IMR-90 (cell line): ENCODE data around the gene KRT83. TPM values are rescaled to one million over a fixed set of nuclear protein-coding genes. Genes with fewer than 3 reads are reported as not detected.

ENCODE experiments used
- ATAC-seq: fragments of 200-7000 bp; cut with Tn5 transposase; 2 replicates; pipeline ENCODE4 v1.9.1; 2020; ENCODE audit warnings: low read depth, mild to moderate bottlenecking, moderate library complexity
- BruUV-seq: library from RNA; stranded (reverse); fragments of 400-500 nt; replicated peaks from 2 replicates; lab custom pipeline; 2021; lab: Mats Ljungman, UMichigan
- CTCF ChIA-PET: fragments of 300-600 bp; formaldehyde crosslinking; extraction: SDS; loops from one replicate; lab custom pipeline; 2021; ENCODE audit warnings: antibody characterized with exemption; lab: Yijun Ruan, JAX
- POLR2A ChIA-PET: fragments of 300-600 bp; sonication (Branson Sonifier 250); formaldehyde crosslinking; loops from one replicate; lab custom pipeline; 2022; ENCODE audit warnings: antibody characterized with exemption; ENCODE audit not compliant: unreplicated experiment; lab: Charles Lee
- DNase-seq: peaks from one replicate; pipeline ENCODE4 v3.0.0; 2013
- H2AFZ ChIP-seq: replicated peaks from 2 replicates; pipeline ENCODE3; 2013; ENCODE audit warnings: low read length, mild to moderate bottlenecking; ENCODE audit not compliant: poor library complexity
- H2AK5ac ChIP-seq: 2 replicates; pipeline ENCODE4 v1.6.1; 2013; ENCODE audit warnings: low read depth, low read length, inconsistent platforms
- H2AK9ac ChIP-seq: replicated peaks from 2 replicates; pipeline ENCODE3; 2013; ENCODE audit warnings: mild to moderate bottlenecking, low read depth, low read length, moderate library complexity; ENCODE audit not compliant: poor library complexity
- H2BK120ac ChIP-seq: 2 replicates; pipeline ENCODE4 v1.6.1; 2013; ENCODE audit warnings: low read depth, low read length, inconsistent platforms
- H2BK15ac ChIP-seq: 3 replicates; pipeline ENCODE4 v1.6.1; 2013; ENCODE audit warnings: low read depth, low read length, inconsistent platforms
- H2BK20ac ChIP-seq: 2 replicates; pipeline ENCODE4 v1.6.1; 2013; ENCODE audit warnings: low read depth, mild to moderate bottlenecking, inconsistent platforms, low read length, moderate library complexity
- H2BK5ac ChIP-seq: 2 replicates; pipeline ENCODE4 v1.6.1; 2013; ENCODE audit warnings: mild to moderate bottlenecking, low read depth, low read length, inconsistent platforms; ENCODE audit not compliant: poor library complexity, severe bottlenecking
- H3K14ac ChIP-seq: replicated peaks from 2 replicates; pipeline ENCODE4 v1.6.1; 2013; ENCODE audit warnings: low read depth, low read length, inconsistent platforms
- H3K18ac ChIP-seq: 2 replicates; pipeline ENCODE4 v1.6.1; 2013; ENCODE audit warnings: low read depth, low read length, control low read depth
- H3K23ac ChIP-seq: 2 replicates; pipeline ENCODE4 v1.6.1; 2013; ENCODE audit warnings: low read depth, low read length, inconsistent platforms
- H3K27ac ChIP-seq: 2 replicates; pipeline ENCODE4 v1.5.1; 2013; ENCODE audit warnings: mild to moderate bottlenecking, control low read depth, low read length; ENCODE audit not compliant: insufficient read depth
- H3K27me3 ChIP-seq: 2 replicates; pipeline ENCODE4 v1.6.1; 2013; ENCODE audit warnings: low read length; ENCODE audit not compliant: control insufficient read depth, insufficient read depth
- H3K36me3 ChIP-seq: 2 replicates; pipeline ENCODE4 v1.6.1; 2013; ENCODE audit warnings: low read length, mixed read lengths; ENCODE audit not compliant: control insufficient read depth, insufficient read depth
- H3K4ac ChIP-seq: 2 replicates; pipeline ENCODE4 v1.6.1; 2013; ENCODE audit warnings: low read depth, low read length, inconsistent platforms
- H3K4me1 ChIP-seq: 2 replicates; pipeline ENCODE4 v1.6.1; 2013; ENCODE audit warnings: low read length, mixed read lengths; ENCODE audit not compliant: control insufficient read depth, insufficient read depth
- H3K4me2 ChIP-seq: 2 replicates; pipeline ENCODE4 v1.6.1; 2013; ENCODE audit warnings: low read depth, mild to moderate bottlenecking, control low read depth, low read length, moderate library complexity
- H3K4me3 ChIP-seq: 2 replicates; pipeline ENCODE4 v1.5.1; 2013; ENCODE audit warnings: low read depth, mild to moderate bottlenecking, control low read depth, low read length, moderate library complexity; ENCODE audit not compliant: insufficient read depth
- H3K56ac ChIP-seq: 2 replicates; pipeline ENCODE4 v1.6.1; 2013; ENCODE audit warnings: low read length, inconsistent platforms; ENCODE audit not compliant: insufficient read depth; ENCODE audit errors: extremely low read depth
- H3K79me1 ChIP-seq, 2 experiments: 2 replicates each; pipeline ENCODE4 v1.6.1; 2013; ENCODE audit warnings: low read length in 2 of 2, inconsistent platforms in 1 of 2, low read depth in 1 of 2
- H3K9ac ChIP-seq: 2 replicates; pipeline ENCODE4 v1.6.1; 2013; ENCODE audit warnings: low read depth, low read length, control low read depth
- H3K9me1 ChIP-seq: 2 replicates; pipeline ENCODE4 v1.6.1; 2013; ENCODE audit warnings: low read length, inconsistent platforms; ENCODE audit not compliant: insufficient read depth
- H3K9me3 ChIP-seq: 2 replicates; pipeline ENCODE4 v1.6.1; 2013; ENCODE audit warnings: low read length; ENCODE audit not compliant: control insufficient read depth, insufficient read depth
- H4K20me1 ChIP-seq: 2 replicates; pipeline ENCODE4 v1.6.1; 2013; ENCODE audit warnings: low read length, inconsistent platforms; ENCODE audit not compliant: insufficient read depth
- H4K5ac ChIP-seq: 2 replicates; pipeline ENCODE4 v1.6.1; 2013; ENCODE audit warnings: mild to moderate bottlenecking, low read depth, low read length, control low read depth
- H4K8ac ChIP-seq, 2 experiments: 2 replicates each; pipeline ENCODE4 v1.6.1; 2013; ENCODE audit warnings: low read depth in 2 of 2, low read length in 2 of 2, control low read depth in 1 of 2, inconsistent platforms in 1 of 2
- H4K91ac ChIP-seq: 2 replicates; pipeline ENCODE4 v1.6.1; 2013; ENCODE audit warnings: low read depth, low read length, inconsistent platforms; ENCODE audit not compliant: insufficient read depth
- CEBPB ChIP-seq: IDR thresholded peaks from 2 replicates; pipeline ENCODE4 v1.6.1; 2012; ENCODE audit warnings: low read depth, low read length, improper control_type of control experiment
- CTCF ChIP-seq: conservative IDR thresholded peaks from 2 replicates; pipeline ENCODE4 v1.5.1; 2012; ENCODE audit warnings: mild to moderate bottlenecking, low read depth, low read length, improper control_type of control experiment
- MAZ ChIP-seq: IDR thresholded peaks from 2 replicates; pipeline ENCODE4 v1.6.1; 2012; ENCODE audit warnings: low read depth, mild to moderate bottlenecking, low read length, improper control_type of control experiment, moderate library complexity, borderline replicate concordance
- MXI1 ChIP-seq: IDR thresholded peaks from 2 replicates; pipeline ENCODE4 v1.6.1; 2012; ENCODE audit warnings: low read depth, mild to moderate bottlenecking, low read length, moderate library complexity, borderline replicate concordance
- RCOR1 ChIP-seq: IDR thresholded peaks from 2 replicates; pipeline ENCODE4 v1.6.1; 2012; ENCODE audit warnings: mild to moderate bottlenecking, low read length, improper control_type of control experiment; ENCODE audit not compliant: insufficient replicate concordance
- WGBS, 2 experiments: methylation state at CpG; one replicate each; pipeline versions ENCODE4 v1.1.5 to v1.1.7; 2013; ENCODE audit warnings: missing lambda C conversion rate in 2 of 2; ENCODE audit not compliant: insufficient read length in 1 of 2; ENCODE audit errors: extremely low coverage in 2 of 2; 5-methylcytosine and 5-hydroxymethylcytosine counted together
- dilution Hi-C: fragments of 300-500 bp; cut with HindIII; formaldehyde crosslinking; loops from one replicate; pipeline ENCODE4 v1.14.3; 2018; ENCODE audit warnings: low sequenced_read_pairs; ENCODE audit not compliant: unreplicated experiment
- in situ Hi-C: fragments of 300-500 bp; cut with MboI; formaldehyde crosslinking; loops from 3 replicates; pipeline ENCODE4 v1.14.3; 2019; ENCODE audit warnings: low sequenced_read_pairs, inconsistent platforms, mixed read lengths
- intact Hi-C: fragments of 100-400 bp; cut with micrococcal nuclease; formaldehyde crosslinking; loops from 2 replicates; pipeline ENCODE4 v1.10.0; 2022
- polyA plus RNA-seq, 3 experiments: library from polyadenylated mRNA; depleted of rRNA; stranded (reverse); fragments of >200 nt; gene quantifications; 2 replicates each; pipeline ENCODE4 v1.2.3, GENCODE V29; 2012; ENCODE audit warnings: low replicate concordance in 1 of 3
- total RNA-seq: library from RNA; depleted of rRNA; stranded (reverse); fragments of >200 nt; gene quantifications from 2 replicates; pipeline ENCODE4 v1.2.3, GENCODE V29; 2012

KRT83 gene
- total and polyA plus RNA-seq, 2 of the 4 experiments (the other 2 are of a cell fraction): not detected

- Histone ChIP-seq H2BK5ac (no peak overlapping the region), H4K5ac (no peak overlapping the region), H2AFZ (no peak overlapping the region), H3K9me1 (no peaks in the 10 kb centered on the region), H3K14ac (no peak overlapping the region), H2AK5ac (no peak overlapping the region), H3K4me2 (no peak overlapping the region), H3K4me1 (no peaks in the 10 kb centered on the region), H2AK9ac (no peak overlapping the region), H3K18ac (no peak overlapping the region), H3K27me3 (peaks cover 70% of the 10 kb centered on the region), H3K56ac (no peak overlapping the region), H3K9ac (no peak overlapping the region), H4K91ac (no peak overlapping the region), H2BK120ac (no peak overlapping the region), H3K4ac (no peak overlapping the region), H3K9me3 (no peaks in the 10 kb centered on the region), H3K4me3 (no peak overlapping the region), H4K20me1 (no peaks in the 10 kb centered on the region), H3K79me1 (no peaks in the 10 kb centered on the region), H3K27ac (no peak overlapping the region), H2BK15ac (no peak overlapping the region), H2BK20ac (no peak overlapping the region), H4K8ac (no peak overlapping the region), H3K23ac (no peak overlapping the region), H3K36me3 (no peaks in the 10 kb centered on the region)
- no peak for ATAC-seq
- WGBS, 2 experiments: no CpG with 5 or more reads among the region's 1 CpG
- intact Hi-C loops (no loop called here), dilution Hi-C loops (no loop called here), in situ Hi-C loops (no loop called here)
- ChIA-PET CTCF (no interaction called here), POLR2A (no interaction called here)
- TF ChIP-seq MAZ: no peak
- TF ChIP-seq CEBPB: no peak
- TF ChIP-seq CTCF: no peak
- TF ChIP-seq RCOR1: no peak
- no peak for TF ChIP-seq MXI1
- BruUV-seq: no TSS peak
- DNase-seq: no peak
These were observed 1.8 kb upstream of the KRT83 start for GRCh38 chr12:52323001-52323400.
